NT2/D1 (cell line): Measurements from ENCODE around the gene CD79A.

Experiments used
- SUZ12 ChIP-seq: IDR thresholded peaks from 2 replicates; pipeline ENCODE4 v1.6.1; 2011; ENCODE audit not compliant: insufficient read length, insufficient read depth; ENCODE audit errors: extremely low read depth
- YY1 ChIP-seq: IDR thresholded peaks from 2 replicates; pipeline ENCODE4 v1.6.1; 2011; ENCODE audit not compliant: insufficient read length, insufficient read depth
- ZNF274 ChIP-seq: IDR thresholded peaks from 2 replicates; pipeline ENCODE4 v1.6.1; 2011; ENCODE audit warnings: mild to moderate bottlenecking, low read depth, low read length

- TF ChIP-seq YY1 (no peak), ZNF274 (no peak), SUZ12 (no peak)
These were observed 38.9 kb upstream of the CD79A start for GRCh38 chr19:41837981-41838708.
